A549 (cell line): ENCODE results near the gene TOP3B.

Experiments used
- CTCF ChIP-seq: fragments of >200 bp; sonication (Bioruptor Twin); formaldehyde crosslinking; IDR thresholded peaks from 3 replicates; pipeline ENCODE4 v1.5.1; 2016
- EP300 ChIP-seq, 2 experiments: fragments of >200 bp; sonication (Bioruptor Twin); formaldehyde crosslinking; IDR thresholded peaks; 2 replicates in 1 of 2; 3 replicates in 1 of 2; pipeline ENCODE4 v1.6.1; 2016 to 2017
- SMC3 ChIP-seq: fragments of >200 bp; sonication (Bioruptor Twin); formaldehyde crosslinking; IDR thresholded peaks from 3 replicates; pipeline ENCODE4 v1.6.1; 2018; ENCODE audit warnings: inconsistent platforms

GRCh38 chr22:22002526-22003055 lies 20.0 kb upstream of the TOP3B start:
- TF ChIP-seq SMC3: no peak
- no peak for TF ChIP-seq EP300 (IDR thresholded peaks at IDR 0.05)
- TF ChIP-seq CTCF: no peak
